UCSD-AML1 (cell line): ENCODE results near the gene SQOR.

ENCODE experiments used
- DNase-seq: peaks from one replicate; lab custom pipeline; 2025; ENCODE audit not compliant: unreplicated experiment; lab: John Stamatoyannopoulos, UW

The SQOR gene

GRCh38 chr15:45657764-45658545, 23.1 kb downstream of the SQOR start:
- DNase-seq: no peak

- no peak for DNase-seq
These were observed 25.6 kb downstream of the SQOR start for GRCh38 chr15:45660231-45660979.

DNA sequence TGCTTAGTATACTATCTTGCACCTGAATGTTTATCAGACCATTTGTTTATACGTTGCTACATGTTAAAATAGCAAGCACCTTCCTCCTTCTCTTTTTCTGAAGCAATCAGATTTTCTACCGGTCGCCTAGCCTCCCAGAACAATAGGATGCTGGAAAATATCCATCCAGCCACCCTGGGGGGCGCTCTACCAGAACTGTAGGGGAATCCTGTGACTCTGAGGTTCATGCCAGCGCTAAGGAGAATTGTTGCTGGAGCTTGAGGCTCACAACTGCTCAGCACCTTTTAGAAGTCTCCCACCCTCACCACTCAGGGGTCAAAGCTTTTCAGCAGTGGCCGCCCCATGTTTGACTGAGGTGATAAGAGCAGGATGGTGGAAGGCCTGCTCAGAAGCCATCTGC, 27.5 kb downstream of the SQOR start:
- no peak for DNase-seq

DNA sequence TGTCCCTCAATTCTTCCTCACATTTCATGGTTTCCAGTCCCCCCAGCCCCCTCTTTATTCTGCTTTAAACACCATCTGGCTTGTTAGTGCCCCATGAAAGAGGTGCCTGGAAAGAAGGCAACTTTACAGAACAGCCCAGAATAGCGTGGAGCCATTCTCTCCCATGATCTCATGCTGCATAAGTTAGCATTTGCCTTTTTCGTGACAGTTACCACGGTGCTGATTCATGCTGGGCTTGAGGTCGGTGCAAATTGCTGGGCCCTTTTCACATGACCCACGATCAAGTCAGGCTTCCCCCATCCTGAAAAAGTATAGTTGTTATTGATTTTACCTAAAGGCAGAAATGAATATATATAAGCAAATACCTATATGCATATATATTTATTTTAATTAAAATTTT, 29.6 kb downstream of the SQOR start:
- no peak for DNase-seq

GRCh38 chr15:45665261-45665660, 30.4 kb downstream of the SQOR start:
- no peak for DNase-seq

DNA sequence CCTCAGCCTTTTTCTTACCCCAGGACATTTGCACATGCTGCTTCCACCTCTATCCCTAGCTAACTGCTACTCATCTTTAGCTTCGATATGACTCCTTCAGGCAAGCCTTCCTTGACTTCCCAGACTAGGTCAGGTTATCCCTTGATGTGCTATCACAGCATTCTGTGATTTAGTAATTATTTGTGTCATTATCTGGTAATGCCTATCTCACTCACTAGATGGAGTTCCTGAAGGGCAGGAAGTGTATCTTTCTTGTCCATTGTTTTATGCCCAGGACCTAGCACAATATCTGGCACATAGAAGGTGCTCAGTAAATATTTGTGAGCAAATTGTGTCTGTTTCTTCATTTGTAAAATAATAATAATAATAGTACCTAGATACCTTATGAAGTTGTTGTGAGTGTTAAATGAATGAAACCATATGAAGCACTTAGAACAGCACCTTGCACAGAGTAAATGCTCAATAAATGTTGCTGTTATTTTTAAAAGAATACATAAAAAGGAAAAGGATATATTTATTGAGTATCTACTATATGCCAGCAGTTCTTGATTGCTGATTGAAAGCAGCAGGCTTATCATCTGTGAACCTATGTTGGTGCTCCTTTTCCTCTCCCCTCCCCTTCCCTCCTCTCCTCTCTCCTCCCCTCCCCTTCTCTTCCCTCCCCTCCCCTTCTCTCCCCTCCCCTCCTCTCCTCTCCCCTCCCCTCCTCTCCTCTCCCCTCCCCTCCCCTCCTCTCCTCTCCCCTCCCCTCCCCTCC, 31.5 kb downstream of the SQOR start:
- DNase-seq: no peak

DNA sequence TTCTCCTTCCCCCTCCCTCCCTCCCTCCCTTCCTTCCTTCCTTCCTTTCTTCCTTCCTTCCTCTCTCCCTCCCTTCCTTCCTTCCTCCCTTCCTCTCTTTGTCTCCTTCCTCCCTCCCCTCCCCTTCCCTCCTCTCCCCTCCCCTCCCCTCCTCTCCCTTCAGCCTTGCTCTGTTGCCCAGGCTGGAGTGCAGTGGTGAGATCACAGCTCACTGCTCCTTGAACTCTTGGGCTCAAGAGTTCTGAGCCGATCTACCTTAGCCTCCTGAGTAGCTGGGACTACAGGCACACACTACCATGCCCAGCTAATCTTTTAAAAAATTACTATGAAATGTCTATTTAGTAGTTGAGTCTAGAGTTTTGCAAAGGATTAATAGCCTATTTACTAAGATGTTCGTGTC, 32.2 kb downstream of the SQOR start:
- no peak for DNase-seq

GRCh38 chr15:45668386-45668785, 33.6 kb downstream of the SQOR start:
- no peak for DNase-seq

DNA sequence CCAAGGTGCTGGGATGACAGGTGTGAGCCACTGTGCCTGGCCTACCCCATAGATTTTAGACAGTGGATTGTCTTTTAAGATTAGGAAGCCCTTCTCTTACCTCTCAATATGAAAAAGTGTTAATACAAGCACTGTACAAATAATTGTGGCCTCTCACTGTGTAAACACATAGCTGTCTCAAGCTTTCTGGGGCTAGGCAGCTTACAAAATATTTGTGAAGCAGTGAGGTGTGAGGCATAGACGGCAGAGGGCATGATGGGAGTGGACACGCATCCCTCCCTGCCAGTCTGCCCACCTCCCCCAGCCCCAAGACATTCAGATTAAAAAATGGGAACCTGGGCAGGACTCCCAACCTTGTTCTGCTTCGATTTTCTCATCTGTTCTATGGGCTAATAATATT, 34.6 kb downstream of the SQOR start:
- DNase-seq: no peak

DNA sequence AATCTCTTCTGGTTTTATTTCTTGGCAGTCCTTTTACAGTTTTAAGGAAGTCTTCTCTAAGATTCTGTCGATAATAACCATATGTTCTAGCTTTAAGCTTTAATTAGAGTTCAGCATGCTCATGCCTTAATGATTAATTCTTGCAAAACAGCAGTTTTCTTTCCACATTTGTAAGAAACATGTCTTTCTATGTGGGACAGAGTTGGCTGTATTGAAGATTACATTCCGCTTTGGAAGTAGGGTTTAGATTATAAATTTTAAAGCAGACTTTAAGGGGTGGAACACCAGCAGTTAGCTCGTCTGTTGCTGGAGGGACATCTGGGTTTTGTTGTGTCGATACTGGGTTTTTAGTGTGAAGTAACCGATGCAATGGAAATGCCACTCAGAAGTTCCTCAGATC, 35.3 kb downstream of the SQOR start:
- DNase-seq: no peak

DNA sequence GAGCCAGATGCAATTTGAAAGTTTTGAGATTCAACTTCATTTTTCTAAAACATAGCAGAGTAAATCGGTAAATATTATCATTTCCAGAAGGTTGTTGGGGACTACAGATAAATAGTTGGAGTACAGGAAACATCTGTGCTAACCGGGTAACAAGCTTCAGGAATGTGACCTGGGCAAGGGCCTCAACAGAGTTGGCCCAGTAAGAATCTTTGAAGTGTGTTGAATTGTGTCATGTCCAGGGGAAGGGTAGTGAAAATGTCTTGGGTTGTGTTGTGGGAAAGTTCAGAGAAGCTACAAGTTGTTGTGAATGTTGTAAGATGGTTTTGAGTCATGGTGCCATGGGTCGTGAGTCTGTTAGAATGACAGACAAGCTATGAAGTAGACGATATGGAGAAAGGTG, 35.7 kb downstream of the SQOR start:
- no peak for DNase-seq

GRCh38 chr15:45674677-45675076, 39.8 kb downstream of the SQOR start:
- no peak for DNase-seq

GRCh38 chr15:45677797-45678196, 43.0 kb downstream of the SQOR start:
- no peak for DNase-seq

DNA sequence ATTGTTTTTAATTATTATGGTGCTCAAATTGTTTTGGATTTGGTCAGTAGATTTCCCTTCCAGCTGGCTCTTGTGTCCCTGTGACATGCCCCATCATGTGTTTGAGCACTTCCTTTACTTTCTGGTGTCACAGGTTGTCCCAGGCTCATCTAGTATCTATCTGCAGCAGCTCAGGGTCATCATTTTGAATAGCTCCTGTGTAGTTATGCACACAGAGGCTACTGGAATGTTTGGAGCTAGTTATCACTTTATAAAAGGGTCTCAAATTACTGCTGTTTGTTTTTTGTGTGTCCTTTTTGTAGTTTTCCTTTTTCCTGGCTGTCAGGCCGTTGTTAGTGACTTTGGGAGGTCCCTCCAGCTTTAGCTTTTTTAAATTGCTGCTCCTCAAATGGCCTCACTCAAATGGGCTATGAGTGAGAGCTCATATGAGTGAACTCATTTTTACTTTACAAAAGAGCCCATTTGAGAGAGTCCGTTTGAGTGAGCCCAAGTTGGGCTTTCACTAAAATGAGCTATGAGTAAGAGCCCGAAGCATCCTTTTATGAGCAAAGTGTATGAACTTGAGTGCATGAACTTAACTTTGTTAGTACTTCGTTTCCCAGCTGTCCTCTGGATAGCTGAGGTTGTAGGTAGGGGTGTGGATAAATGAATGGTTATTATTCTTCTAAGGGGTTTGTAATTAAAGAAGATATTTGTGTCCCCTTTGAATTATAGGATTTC, 43.8 kb downstream of the SQOR start:
- no peak for DNase-seq

DNA sequence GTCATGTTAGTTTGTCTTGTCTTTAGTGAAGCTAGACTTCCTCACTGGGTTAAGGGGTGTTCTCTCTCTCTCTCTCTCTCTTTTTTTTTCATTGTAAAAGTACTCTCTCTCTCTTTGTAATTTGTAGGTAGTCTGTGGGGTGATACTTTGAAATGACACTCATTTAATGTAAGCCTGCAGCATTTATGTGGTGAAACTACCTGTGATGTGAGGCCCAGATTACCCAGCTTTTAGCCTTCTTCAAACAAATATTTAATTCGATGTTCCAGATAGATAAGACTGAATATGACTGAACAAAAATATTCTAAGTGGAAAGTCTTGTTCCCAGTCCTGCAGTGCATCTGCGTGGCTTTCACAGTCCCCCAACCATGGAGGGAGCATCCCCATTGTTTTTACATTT, 49.7 kb downstream of the SQOR start:
- no peak for DNase-seq

DNA sequence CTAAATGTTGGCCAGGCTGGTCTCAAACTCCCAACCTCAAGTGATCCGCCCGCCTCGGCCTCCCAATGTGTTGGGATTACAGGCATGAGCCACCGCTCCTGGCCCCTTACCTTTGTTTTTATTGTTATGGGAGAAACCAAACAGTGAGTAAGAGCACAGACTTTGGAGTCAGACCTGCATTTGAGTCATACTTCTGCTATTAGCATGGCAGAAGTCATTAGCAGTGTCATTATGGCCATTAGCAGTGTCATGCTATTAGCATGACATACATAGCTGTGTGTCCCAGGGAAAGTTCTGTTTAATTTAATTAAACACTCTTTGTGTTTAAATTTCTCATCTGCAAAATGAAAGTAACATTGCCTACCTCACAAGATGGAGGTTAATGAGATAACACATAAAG, 54.8 kb downstream of the SQOR start:
- DNase-seq: no peak

DNA sequence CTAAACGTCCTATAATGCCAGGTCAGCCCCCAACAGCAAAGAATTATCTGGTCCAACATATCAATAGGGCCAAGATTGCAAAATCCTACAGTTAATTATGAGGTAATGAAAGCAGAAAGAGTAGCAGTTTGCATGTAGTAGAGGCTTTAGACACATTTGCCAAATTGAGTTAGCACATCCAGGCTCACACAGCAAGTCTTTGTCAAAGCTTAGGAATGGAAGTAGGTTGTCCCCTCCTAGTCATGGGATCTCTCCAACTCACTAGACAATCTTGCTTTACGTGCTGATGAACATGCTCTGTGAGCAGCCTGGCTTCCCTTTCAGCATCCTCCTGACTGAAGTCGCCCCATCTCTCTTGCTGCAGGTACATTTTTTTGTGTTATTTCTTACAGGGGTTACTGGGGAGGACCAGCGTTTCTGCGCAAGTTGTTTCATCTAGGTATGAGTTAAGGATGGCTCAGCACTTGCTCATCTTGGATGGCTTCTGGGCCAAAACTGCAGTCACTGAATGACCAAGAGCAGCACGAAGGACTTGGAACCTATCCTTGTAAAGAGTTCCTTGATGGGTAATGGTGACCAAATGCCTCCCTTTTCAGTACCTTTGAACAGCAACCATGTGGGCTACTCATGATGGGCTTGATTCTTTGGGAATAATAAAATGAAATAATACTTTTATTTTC, 55.9 kb downstream of the SQOR start:
- no peak for DNase-seq

DNA sequence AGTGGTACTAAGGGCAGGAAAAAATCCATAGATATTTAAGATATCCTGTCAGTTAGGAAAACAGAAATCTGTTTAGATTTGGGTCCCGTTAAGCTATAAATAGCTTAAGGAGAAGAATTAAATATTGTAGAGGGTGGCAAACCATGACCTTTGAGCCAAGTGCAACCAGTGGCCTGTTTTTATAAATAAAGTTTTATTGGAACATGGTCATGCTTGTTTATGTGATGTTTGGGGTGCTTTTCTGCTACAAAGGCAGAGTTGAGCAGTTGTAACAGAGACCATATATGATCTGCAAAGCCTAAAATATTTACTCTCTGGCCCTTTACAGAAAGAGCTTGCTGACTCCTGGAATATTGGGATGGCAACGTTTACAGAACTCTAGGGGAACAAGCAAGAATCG, 66.3 kb downstream of the SQOR start:
- no peak for DNase-seq

- no peak for DNase-seq
These were observed 67.2 kb downstream of the SQOR start for GRCh38 chr15:45702041-45702440.

GRCh38 chr15:45703670-45704328, 69.0 kb downstream of the SQOR start:
- DNase-seq: no peak
